Bronchial epithelial cell (primary cell): ENCODE data around the gene ACOD1. TPM values are rescaled to one million over a fixed set of nuclear protein-coding genes. Genes with fewer than 3 reads are reported as not detected.

Experiments
- DNase-seq: peaks from one replicate; pipeline ENCODE4 v3.0.0-alpha.2; 2010; ENCODE audit warnings: low read depth
- FAIRE-seq: peaks from 2 replicates; lab custom pipeline; 2011; peaks lifted over from hg19 to GRCh38; lab: Jason Lieb, UNC
- H3K27me3 ChIP-seq: 2 replicates; pipeline ENCODE4 v1.5.1; 2011; ENCODE audit warnings: low read length; ENCODE audit not compliant: control insufficient read depth, insufficient read depth
- H3K36me3 ChIP-seq: 2 replicates; pipeline ENCODE4 v1.5.1; 2011; ENCODE audit warnings: low read length; ENCODE audit not compliant: control insufficient read depth, insufficient read depth
- H3K4me3 ChIP-seq: 2 replicates; pipeline ENCODE4 v1.5.1; 2011; ENCODE audit warnings: mild to moderate bottlenecking, low read depth, low read length, control low read depth
- CTCF ChIP-seq: IDR thresholded peaks from 2 replicates; pipeline ENCODE4 v1.5.1; 2011; ENCODE audit warnings: mild to moderate bottlenecking, moderate library complexity, low read length, control low read depth, inconsistent platforms; ENCODE audit not compliant: insufficient read depth, severe bottlenecking
- total RNA-seq: library from RNA; depleted of rRNA; stranded (reverse); fragments of >200 nt; gene quantifications from 2 replicates; pipeline ENCODE4 v1.2.1, GENCODE V29; 2014

Gene ACOD1
- total RNA-seq, 1 donor from 2014 or later, result not detected

- peak; percentile 98 for TF ChIP-seq CTCF
- H3K36me3 ChIP-seq, result no peaks in the 10 kb centered on the region
- peaks cover 3% of the 10 kb centered on the region for H3K27me3 ChIP-seq
- FAIRE-seq (no peak), DNase-seq (peak; percentile 21)
- H3K4me3 ChIP-seq, result no peak overlapping the region
These were observed 31.9 kb downstream of the ACOD1 start for GRCh38 chr13:76980075-76980718.

- no peak for TF ChIP-seq CTCF
- DNase-seq (no peak), FAIRE-seq (no peak)
- Histone ChIP-seq H3K36me3 (no peaks in the 10 kb centered on the region), H3K4me3 (no peak overlapping the region), H3K27me3 (peaks cover 3% of the 10 kb centered on the region)
These were observed 33.8 kb downstream of the ACOD1 start for GRCh38 chr13:76982061-76982460.

- Histone ChIP-seq H3K27me3 (peaks cover 1% of the 10 kb centered on the region), H3K36me3 (no peaks in the 10 kb centered on the region), H3K4me3 (no peak overlapping the region)
- TF ChIP-seq CTCF, result no peak
- no peak for DNase-seq
- no peak for FAIRE-seq
These were observed 35.4 kb downstream of the ACOD1 start for GRCh38 chr13:76983676-76984075.

DNA sequence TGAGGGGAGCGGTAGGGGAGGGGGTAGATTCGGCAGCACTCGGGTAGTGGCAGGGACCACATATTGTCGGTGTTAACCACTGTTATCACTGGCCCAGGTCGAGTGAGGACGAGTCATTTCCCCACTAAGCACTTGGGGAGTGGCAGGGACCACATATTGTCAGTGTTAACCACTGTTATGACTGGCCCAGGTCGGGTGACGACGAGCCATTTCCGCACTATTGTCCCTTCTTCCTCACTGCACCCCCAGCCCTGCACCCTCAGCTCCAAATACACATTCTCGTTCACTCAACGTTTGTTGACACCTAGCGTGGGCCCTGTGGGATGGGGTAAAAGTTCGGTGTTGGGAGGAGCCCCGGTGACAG, 43.1 kb downstream of the ACOD1 start:
- no peak for FAIRE-seq
- TF ChIP-seq CTCF, result no peak
- Histone ChIP-seq H3K4me3 (peak overlapping the region; percentile 92), H3K27me3 (no peaks in the 10 kb centered on the region), H3K36me3 (no peaks in the 10 kb centered on the region)
- peak; percentile 7 for DNase-seq

DNA sequence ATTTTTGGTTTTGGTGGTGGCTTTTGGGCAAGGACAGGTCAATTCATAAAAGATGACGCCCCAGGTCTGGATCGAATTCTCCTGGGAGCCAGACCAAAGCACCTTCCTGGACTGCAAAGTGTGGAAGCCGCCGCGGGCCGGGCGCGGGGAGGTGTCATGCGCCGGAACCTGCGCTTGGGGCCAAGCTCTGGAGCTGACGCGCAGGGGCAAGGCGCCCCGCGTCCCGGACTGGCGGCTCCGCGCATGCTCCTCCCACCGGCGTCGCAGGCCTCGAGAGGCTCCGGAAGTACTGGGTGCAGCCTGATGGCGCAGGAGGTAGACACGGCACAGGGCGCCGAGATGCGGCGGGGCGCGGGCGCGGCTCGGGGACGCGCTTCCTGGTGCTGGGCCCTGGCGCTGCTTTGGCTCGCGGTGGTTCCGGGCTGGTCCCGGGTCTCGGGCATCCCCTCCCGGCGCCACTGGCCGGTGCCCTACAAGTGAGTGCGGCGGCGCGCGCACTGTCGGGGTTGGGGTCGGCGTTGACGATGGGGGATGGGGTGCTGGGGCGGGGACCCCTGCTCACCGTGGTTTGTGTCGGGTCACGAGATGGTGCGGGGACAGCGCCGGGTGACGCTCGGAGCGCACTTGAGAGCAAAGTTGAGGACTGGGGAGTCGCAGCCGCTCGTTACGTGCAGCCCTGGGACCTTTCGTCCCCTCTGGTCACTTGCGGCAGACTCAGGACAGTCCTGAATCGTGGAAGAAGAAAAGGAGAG, 43.7 kb downstream of the ACOD1 start, which contains the start of gene CLN5:
TSS of gene CLN5 (plus strand) at position 286 of the 752 bp plus-strand sequence. CDS start at position 304, 18 bp downstream.
- FAIRE-seq (no peak), DNase-seq (peak; percentile 88)
- Histone ChIP-seq H3K27me3 (no peaks in the 10 kb centered on the region), H3K4me3 (peak within 1 kb of the TSS; percentile 92), H3K36me3 (no peaks in the 10 kb centered on the region)
- TF ChIP-seq CTCF, result no peak
